Lung (tissue), 12 donors: ENCODE measurements around the gene ATG14. TPM values are rescaled to one million over a fixed set of nuclear protein-coding genes. Genes with fewer than 3 reads are reported as not detected.

ENCODE experiments used
- ATAC-seq: fragments of 200-7000 bp; cut with Tn5 transposase; one replicate; pipeline ENCODE4 v1.9.1; 2020; ENCODE audit warnings: moderate number of reproducible peaks; ENCODE audit not compliant: insufficient read depth, low FRiP score
- DNase-seq, 3 donors: peaks; one replicate each; pipeline ENCODE4 v3.0.0-alpha.2; 2013 to 2017
- H3K27ac ChIP-seq, 2 donors: one replicate each; pipeline ENCODE4 v1.5.1; 2013; ENCODE audit warnings: mild to moderate bottlenecking in 2 of 2, moderate library complexity in 2 of 2, control low read depth in 1 of 2, inconsistent platforms in 1 of 2, low read depth in 1 of 2, low read length in 1 of 2
- H3K27me3 ChIP-seq, 3 donors: one replicate each; pipeline ENCODE4 v1.5.1; 2013; ENCODE audit warnings: low read length in 2 of 3; ENCODE audit not compliant: control insufficient read depth in 3 of 3, insufficient read depth in 3 of 3
- H3K36me3 ChIP-seq, 4 donors: one replicate each; pipeline ENCODE4 v1.5.1; 2013; ENCODE audit warnings: low read length in 4 of 4, mild to moderate bottlenecking in 1 of 4, moderate library complexity in 1 of 4; ENCODE audit not compliant: control insufficient read depth in 4 of 4, insufficient read depth in 4 of 4
- H3K4me1 ChIP-seq, 5 donors: one replicate each; pipeline ENCODE4 v1.5.1; 2013; ENCODE audit warnings: low read length in 5 of 5, mild to moderate bottlenecking in 2 of 5, moderate library complexity in 1 of 5; ENCODE audit not compliant: control insufficient read depth in 5 of 5, insufficient read depth in 5 of 5
- H3K4me3 ChIP-seq: one replicate; pipeline ENCODE4 v1.5.1; 2013; ENCODE audit warnings: mild to moderate bottlenecking, control low read depth, moderate library complexity
- H3K9ac ChIP-seq, 2 donors: one replicate each; pipeline ENCODE4 v1.5.1; 2013; ENCODE audit warnings: low read length in 2 of 2, control low read depth in 1 of 2; ENCODE audit not compliant: insufficient read depth in 1 of 2
- H3K9me3 ChIP-seq, 4 donors: one replicate each; pipeline ENCODE4 v1.5.1; 2013; ENCODE audit warnings: low read length in 3 of 4, mild to moderate bottlenecking in 1 of 4, moderate library complexity in 1 of 4; ENCODE audit not compliant: control insufficient read depth in 4 of 4, insufficient read depth in 3 of 4
- CTCF ChIP-seq: IDR thresholded peaks from 2 replicates; pipeline ENCODE4 v1.5.1; 2012; ENCODE audit warnings: mild to moderate bottlenecking; ENCODE audit errors: control extremely low read depth, extremely low read depth
- WGBS, 2 donors: extraction: QIAGEN DNeasy Blood & Tissue Kit; methylation state at CpG; one replicate each; pipeline ENCODE4 v1.1.7; 2013; 5-methylcytosine and 5-hydroxymethylcytosine counted together
- polyA plus RNA-seq, 2 donors: library from polyadenylated mRNA; stranded (reverse); fragments of 200-250 nt; gene quantifications; one replicate each; pipeline ENCODE4 v1.2.1, GENCODE V29; 2013
- total RNA-seq, 2 donors: library from RNA; depleted of rRNA in 1 of 2; stranded (reverse); fragments of >200 nt in 1 of 2; gene quantifications; one replicate each; pipeline ENCODE4 v1.2.1, GENCODE V29; 2014 to 2021
- donor health status: control.
- donor health status: control.
- donor health status: Bipolar disorder and iron deficiency.
- donor health status: healthy.
- donor health status: DM: yes; HTN: yes; CAD: no.

ATG14 gene
- total and polyA plus RNA-seq, 4 donors, result 3.4 to 19.0 (median 7.0) TPM

DNA sequence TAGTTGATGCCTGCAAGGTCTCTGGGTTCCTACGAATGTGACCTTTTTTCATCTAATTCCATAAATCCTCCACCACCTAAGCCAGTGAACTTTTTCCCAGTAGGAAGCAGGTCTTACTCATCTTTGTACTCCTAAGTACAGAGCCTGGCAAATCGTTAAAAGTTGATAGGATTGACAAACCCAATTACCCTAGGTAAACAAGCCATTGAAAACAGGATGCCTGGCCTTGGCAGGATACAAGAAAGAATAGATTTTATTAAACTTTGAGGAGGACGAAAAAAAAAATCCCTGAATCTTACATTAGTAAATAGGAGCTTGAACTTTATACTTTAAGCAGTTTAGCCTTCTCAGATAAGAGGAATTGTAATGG lies 23.2 kb upstream of the ATG14 start:
- Histone ChIP-seq H3K4me3 (no peak overlapping the region), H3K36me3 (no peaks in the 10 kb centered on the region), H3K27ac (no peak overlapping the region), H3K27me3 (peaks cover 0 to 9% (median 2%) of the 10 kb centered on the region in 3 donors), H3K4me1 (no peaks in the 10 kb centered on the region), H3K9me3 (no peaks in the 10 kb centered on the region), H3K9ac (no peak overlapping the region)
- TF ChIP-seq CTCF, result no peak
- no peak for ATAC-seq
- 41 to 57% methylated on average over 3 of the region's 3 CpGs for WGBS, 2 donors
- DNase-seq, result no peak

DNA sequence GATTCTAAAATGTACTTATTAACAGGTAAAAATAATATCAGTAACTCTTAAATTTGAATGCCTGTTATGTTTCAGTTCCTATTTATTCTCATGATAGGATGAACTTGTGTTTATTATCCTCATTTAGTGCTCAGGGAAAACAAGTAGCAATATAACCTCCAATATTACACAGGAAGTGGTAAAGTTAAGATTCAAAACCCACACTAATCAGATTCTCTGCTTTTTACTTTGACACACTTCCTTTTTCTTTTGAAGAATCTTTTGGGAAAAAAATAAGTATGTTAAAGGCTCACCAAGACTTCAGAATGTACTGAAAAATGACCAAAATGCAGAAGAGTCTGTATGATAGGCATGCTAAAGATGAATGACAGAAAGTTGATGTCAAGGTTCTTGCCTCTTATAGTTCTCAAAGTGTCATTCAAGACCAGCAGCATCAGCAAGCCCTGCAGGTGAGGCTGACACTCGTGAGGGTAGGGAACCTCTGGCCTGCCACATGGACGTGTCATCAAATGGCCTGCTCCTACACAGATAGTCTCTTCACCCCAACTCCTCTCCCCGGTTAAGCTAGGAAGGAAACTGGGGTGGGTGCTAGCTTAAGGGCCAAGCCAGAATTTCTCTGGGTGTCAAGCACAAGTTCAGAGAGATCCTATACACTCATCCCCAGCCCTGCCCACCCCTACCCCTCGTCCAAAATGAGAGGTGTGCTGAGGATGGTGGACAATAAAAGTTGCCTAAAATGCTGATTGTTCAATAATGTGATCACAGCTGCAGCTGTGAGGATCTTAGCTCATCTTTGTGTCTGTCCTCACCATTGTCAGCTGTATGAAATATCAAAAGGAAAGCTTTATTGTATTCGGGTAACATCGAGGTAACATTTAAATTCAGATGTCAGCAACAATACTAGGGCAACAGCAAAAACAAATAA lies 22.5 kb upstream of the ATG14 start:
- no peaks in the 10 kb centered on the region for H3K9me3 ChIP-seq
- TF ChIP-seq CTCF, result no peak
- ATAC-seq, result no peak

DNA sequence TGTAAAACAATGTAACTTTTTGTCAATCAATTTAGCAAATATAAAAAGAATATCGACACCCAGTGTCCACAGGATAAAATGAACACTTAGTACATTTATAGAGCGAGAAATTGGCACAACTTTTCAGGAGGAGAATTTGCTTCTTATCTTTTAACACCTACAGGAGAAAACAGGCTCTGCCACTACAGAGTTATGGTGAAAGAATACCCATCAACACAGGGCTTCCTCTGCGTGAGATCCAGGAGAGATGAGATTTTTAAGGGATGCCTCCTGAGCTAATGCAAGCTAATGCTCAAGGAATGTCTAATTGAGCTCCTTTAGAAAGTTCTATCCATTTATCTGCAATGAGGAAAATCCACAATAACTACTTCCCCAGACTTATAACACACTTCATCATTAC lies 21.0 kb upstream of the ATG14 start:
- Histone ChIP-seq H3K36me3 (no peaks in the 10 kb centered on the region), H3K27ac (no peak overlapping the region), H3K9me3 (no peaks in the 10 kb centered on the region), H3K9ac (no peak overlapping the region), H3K27me3 (peaks cover 0 to 9% (median 2%) of the 10 kb centered on the region in 3 donors), H3K4me1 (no peaks in the 10 kb centered on the region), H3K4me3 (no peak overlapping the region)
- WGBS, 2 donors, result 83 to 89% methylated on average over 3 of the region's 3 CpGs
- no peak for TF ChIP-seq CTCF
- ATAC-seq (no peak), DNase-seq (no peak)

More for the DNA sequence above, 22.5 kb upstream of the ATG14 start:
- Histone ChIP-seq H3K9ac (no peak overlapping the region), H3K4me1 (no peaks in the 10 kb centered on the region), H3K27me3 (peaks cover 0 to 9% (median 2%) of the 10 kb centered on the region in 3 donors), H3K4me3 (no peak overlapping the region), H3K36me3 (no peaks in the 10 kb centered on the region), H3K27ac (no peak overlapping the region)
- WGBS, 2 donors, result 45 to 55% methylated on average over 6 of the region's 6 CpGs
- no peak for DNase-seq
